Upper lobe of left lung (tissue), 6 donors: Measurements from ENCODE around the gene RNASE11. TPM values are rescaled to one million over a fixed set of nuclear protein-coding genes. Genes with fewer than 3 reads are reported as not detected.
A peak's percentile ranks its signal among the peaks of the same experiment; 100 is the strongest.

Experiments
- ATAC-seq, 2 donors: fragments of 200-7000 bp; cut with Tn5 transposase; one replicate each; pipeline ENCODE4 v1.9.1; 2022; ENCODE audit warnings: mild to moderate bottlenecking in 2 of 2, moderate library complexity in 2 of 2; ENCODE audit not compliant: low FRiP score in 2 of 2
- DNase-seq, 2 donors: peaks; one replicate each; pipeline ENCODE4 v3.0.0-alpha.2; 2019 to 2020
- H3K27ac ChIP-seq, 4 donors: fragments of 200-600 bp; sonication (generic); one replicate each; pipeline ENCODE4 v1.5.1; 2016 to 2019
- H3K27me3 ChIP-seq, 4 donors: fragments of 200-600 bp; sonication (generic); one replicate each; pipeline ENCODE4 v1.5.1; 2017 to 2019
- H3K36me3 ChIP-seq, 4 donors: fragments of 200-600 bp; sonication (generic); one replicate each; pipeline ENCODE4 v1.5.1; 2016 to 2019
- H3K4me1 ChIP-seq, 4 donors: fragments of 200-600 bp; sonication (generic); one replicate each; pipeline ENCODE4 v1.5.1; 2018 to 2019
- H3K4me3 ChIP-seq, 4 donors: fragments of 200-600 bp; sonication (generic); one replicate each; pipeline ENCODE4 v1.5.1; 2017 to 2019; ENCODE audit warnings: mild to moderate bottlenecking in 2 of 4, moderate library complexity in 1 of 4
- H3K9me3 ChIP-seq, 4 donors: fragments of 200-600 bp; sonication (generic); one replicate each; pipeline ENCODE4 v1.5.1; 2018 to 2019
- CTCF ChIP-seq, 6 experiments: fragments of 450-650 bp in 4 of 6; fragments of 200-600 bp in 2 of 6; sonication (generic) in 2 of 6; IDR thresholded peaks; one replicate each; pipeline ENCODE4 v1.5.1; 2016 to 2019; ENCODE audit warnings: antibody characterized with exemption in 6 of 6
- EP300 ChIP-seq, 4 donors: sonication (generic); formaldehyde crosslinking; IDR thresholded peaks; one replicate each; pipeline ENCODE4 v1.5.1; 2017; ENCODE audit warnings: antibody characterized with exemption in 4 of 4, control low read depth in 2 of 4
- POLR2A ChIP-seq, 4 donors: fragments of 450-650 bp; IDR thresholded peaks; one replicate each; pipeline ENCODE4 v1.5.1; 2016 to 2017; ENCODE audit warnings: antibody characterized with exemption in 4 of 4, mild to moderate bottlenecking in 2 of 4
- POLR2AphosphoS5 ChIP-seq, 2 donors: sonication (generic); formaldehyde crosslinking; IDR thresholded peaks; one replicate each; pipeline ENCODE4 v1.5.1; 2017; ENCODE audit warnings: antibody characterized with exemption in 2 of 2
- WGBS, 2 donors: methylation state at CpG; one replicate each; pipeline ENCODE4 v1.1.5; 2017 to 2018; 5-methylcytosine and 5-hydroxymethylcytosine counted together
- total RNA-seq, 6 donors: library from RNA; depleted of rRNA in 4 of 6; stranded (reverse); fragments of >200 nt in 4 of 6; gene quantifications; one replicate each; pipeline versions ENCODE4 v1.1.0 to v1.2.1, GENCODE V29; 2016 to 2021
- donor health status: DM: no; HTN: no; CAD: no; lungs with moderate emphysema.
- donor health status: DM: no; HTN: yes; CAD: no; lungs with severe emphysema.

Gene RNASE11
- total RNA-seq, 6 donors from 2014 or later: not detected

- peaks cover 0 to 16% (median 2%) of the 10 kb centered on the region in 4 donors for H3K4me1 ChIP-seq
- H3K9me3 ChIP-seq: no peaks in the 10 kb centered on the region
- H3K27me3 ChIP-seq: no peaks in the 10 kb centered on the region
- DNase-seq: no peak
- no peak overlapping the region for H3K4me3 ChIP-seq
- H3K36me3 ChIP-seq: no peaks in the 10 kb centered on the region
- TF ChIP-seq POLR2A (IDR thresholded peaks at IDR 0.05): no peak
- 76 to 78% methylated on average over 2 of the region's 2 CpGs for WGBS, 2 donors
- no peak for ATAC-seq
- no peak overlapping the region for H3K27ac ChIP-seq
Measured at GRCh38 chr14:20606902-20607242, 19.1 kb upstream of the RNASE11 start.

GRCh38 chr14:20606190-20606901, 18.5 kb upstream of the RNASE11 start:
- no peaks in the 10 kb centered on the region for H3K36me3 ChIP-seq
- no peak overlapping the region for H3K4me3 ChIP-seq
- peaks cover 0 to 14% (median 2%) of the 10 kb centered on the region in 4 donors for H3K4me1 ChIP-seq
- H3K27ac ChIP-seq: no peak overlapping the region
- 12 to 50% methylated on average over 5 to 8 of the region's 8 CpGs for WGBS, 2 donors
- ATAC-seq: no peak
- TF ChIP-seq POLR2A (IDR thresholded peaks at IDR 0.05) (no peak), POLR2AphosphoS5 (IDR thresholded peaks at IDR 0.05) (no peak), EP300 (IDR thresholded peaks at IDR 0.05) (no peak), CTCF (IDR thresholded peaks at IDR 0.05) (peak in 4 of 6 experiments; percentile 26 to 58 (median 38))
- H3K27me3 ChIP-seq: no peaks in the 10 kb centered on the region
- no peaks in the 10 kb centered on the region for H3K9me3 ChIP-seq
- peak in 1 of 2 donors; percentile 36 for DNase-seq

- no peak overlapping the region for H3K4me3 ChIP-seq
- TF ChIP-seq POLR2AphosphoS5 (IDR thresholded peaks at IDR 0.05): no peak
- TF ChIP-seq EP300 (IDR thresholded peaks at IDR 0.05): no peak
- TF ChIP-seq CTCF (IDR thresholded peaks at IDR 0.05): no peak
- no peak for TF ChIP-seq POLR2A (IDR thresholded peaks at IDR 0.05)
- H3K9me3 ChIP-seq: no peaks in the 10 kb centered on the region
- no peak for ATAC-seq
- H3K4me1 ChIP-seq: no peaks in the 10 kb centered on the region
- H3K27me3 ChIP-seq: no peaks in the 10 kb centered on the region
- H3K36me3 ChIP-seq: no peaks in the 10 kb centered on the region
- no peak for DNase-seq
- WGBS, 2 donors: 68% methylated on average over 13 of the region's 13 CpGs; no CpG with 5 or more reads in 1 of the 2 donors
- H3K27ac ChIP-seq: no peak overlapping the region
Measured at GRCh38 chr14:20603813-20604690, 16.3 kb upstream of the RNASE11 start.

- DNase-seq (no peak), ATAC-seq (no peak)
- H3K9me3 ChIP-seq: no peaks in the 10 kb centered on the region
- no peaks in the 10 kb centered on the region for H3K27me3 ChIP-seq
- no peaks in the 10 kb centered on the region for H3K36me3 ChIP-seq
- 86 to 93% methylated on average over 9 of the region's 9 CpGs for WGBS, 2 donors
- H3K27ac ChIP-seq: no peak overlapping the region
- no peak overlapping the region for H3K4me3 ChIP-seq
- TF ChIP-seq POLR2AphosphoS5 (IDR thresholded peaks at IDR 0.05) (no peak), EP300 (IDR thresholded peaks at IDR 0.05) (no peak), POLR2A (IDR thresholded peaks at IDR 0.05) (no peak), CTCF (IDR thresholded peaks at IDR 0.05) (no peak)
- no peaks in the 10 kb centered on the region for H3K4me1 ChIP-seq
Measured at GRCh38 chr14:20602583-20602982, 14.8 kb upstream of the RNASE11 start.

- Histone ChIP-seq H3K36me3 (no peaks in the 10 kb centered on the region), H3K9me3 (no peaks in the 10 kb centered on the region), H3K4me1 (no peaks in the 10 kb centered on the region), H3K27me3 (no peaks in the 10 kb centered on the region), H3K27ac (no peak overlapping the region), H3K4me3 (no peak overlapping the region)
- DNase-seq (no peak), ATAC-seq (no peak)
- 75 to 81% methylated on average over 12 of the region's 12 CpGs for WGBS, 2 donors
- no peak for TF ChIP-seq POLR2A (IDR thresholded peaks at IDR 0.05)
- no peak for TF ChIP-seq CTCF (IDR thresholded peaks at IDR 0.05)
- no peak for TF ChIP-seq EP300 (IDR thresholded peaks at IDR 0.05)
- TF ChIP-seq POLR2AphosphoS5 (IDR thresholded peaks at IDR 0.05): no peak
Measured at GRCh38 chr14:20601522-20601921, 13.7 kb upstream of the RNASE11 start.
